Left lung (tissue), 10 donors: ENCODE data around the gene HSPBP1. TPM values are rescaled to one million over a fixed set of nuclear protein-coding genes. Genes with fewer than 3 reads are reported as not detected.

ENCODE experiments used
- ATAC-seq: fragments of 200-7000 bp; cut with Tn5 transposase; one replicate; pipeline ENCODE4 v1.9.1; 2020; ENCODE audit warnings: moderate library complexity
- DNase-seq, 4 donors: peaks; one replicate each; pipeline ENCODE4 v3.0.0-alpha.2; 2013 to 2020
- H3K27ac ChIP-seq, 2 donors: fragments of 200-600 bp; sonication (generic) in 1 of 2; one replicate each; pipeline versions ENCODE4 v1.5.0 to v1.8.0; 2020 to 2021
- H3K27me3 ChIP-seq, 2 donors: fragments of 200-600 bp; sonication (generic) in 1 of 2; one replicate each; pipeline versions ENCODE4 v1.5.0 to v1.8.0; 2020 to 2021
- H3K36me3 ChIP-seq, 2 donors: fragments of 200-600 bp; sonication (generic) in 1 of 2; one replicate each; pipeline versions ENCODE4 v1.5.0 to v1.8.0; 2020 to 2021
- H3K4me1 ChIP-seq, 2 donors: fragments of 200-600 bp; one replicate each; pipeline ENCODE4 v1.8.0; 2021
- H3K4me3 ChIP-seq, 2 donors: fragments of 200-600 bp; sonication (generic) in 1 of 2; one replicate each; pipeline versions ENCODE4 v1.5.0 to v1.8.0; 2020 to 2021; ENCODE audit warnings: mild to moderate bottlenecking in 1 of 2
- H3K9me3 ChIP-seq, 2 donors: fragments of 200-600 bp; sonication (generic) in 1 of 2; one replicate each; pipeline versions ENCODE4 v1.5.0 to v1.8.0; 2020 to 2021
- intact Hi-C, 2 donors: fragments of 100-400 bp; cut with DNase I; formaldehyde crosslinking; loops; one replicate each; pipeline versions ENCODE4 v1.11.2 to v1.14.2; 2022
- polyA plus RNA-seq, 6 donors: library from polyadenylated mRNA; unstranded; fragments of 120-200 nt; gene quantifications; one replicate each; pipeline ENCODE4 v1.2.1, GENCODE V29; 2013; ENCODE audit not compliant: insufficient read length in 6 of 6
- total RNA-seq, 2 donors: library from RNA; stranded (reverse); fragmentation: NEBNext Ultra II Directional; extraction: Animal tissue kit (Norgen Biotek cat#: 25700); gene quantifications; one replicate each; pipeline ENCODE4 v1.2.1, GENCODE V29; 2021
- TF ChIP-seq, protein P1 (sequence below), 2 donors: fragments of 200-600 bp; sonication (generic) in 1 of 2; IDR thresholded peaks; one replicate each; pipeline versions ENCODE4 v1.5.0 to v1.8.0; 2021; ENCODE audit warnings: antibody characterized with exemption in 2 of 2
- donor health status: DM: no; HTN: yes; CAD: no.
- donor health status: DM: no; HTN: no; CAD: no.

HSPBP1 gene
- total and polyA plus RNA-seq, 8 donors = 23.7 to 38.4 (median 29.7) TPM

DNA sequence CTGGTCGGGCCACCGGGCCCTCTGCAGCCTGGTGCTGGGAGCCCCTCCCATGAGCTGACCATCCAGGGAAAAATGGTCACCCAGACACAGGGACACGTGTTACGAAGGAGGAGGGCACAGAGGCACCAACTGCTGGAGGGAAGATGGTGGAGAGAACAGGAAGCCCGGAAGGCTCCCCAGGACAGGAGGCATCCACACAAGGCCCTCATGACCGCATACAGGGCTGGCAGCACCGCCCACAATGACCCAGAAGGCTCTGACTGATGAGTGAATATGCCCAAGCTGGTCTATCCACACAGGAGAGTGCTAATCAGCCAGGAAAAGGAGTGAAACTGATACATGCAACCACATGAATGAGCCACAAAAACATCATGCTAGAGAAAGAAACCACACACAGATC is 37.4 kb downstream of the HSPBP1 start:
- H3K36me3 ChIP-seq = peaks cover 0 to 99% of the 10 kb centered on the region in 2 donors

DNA sequence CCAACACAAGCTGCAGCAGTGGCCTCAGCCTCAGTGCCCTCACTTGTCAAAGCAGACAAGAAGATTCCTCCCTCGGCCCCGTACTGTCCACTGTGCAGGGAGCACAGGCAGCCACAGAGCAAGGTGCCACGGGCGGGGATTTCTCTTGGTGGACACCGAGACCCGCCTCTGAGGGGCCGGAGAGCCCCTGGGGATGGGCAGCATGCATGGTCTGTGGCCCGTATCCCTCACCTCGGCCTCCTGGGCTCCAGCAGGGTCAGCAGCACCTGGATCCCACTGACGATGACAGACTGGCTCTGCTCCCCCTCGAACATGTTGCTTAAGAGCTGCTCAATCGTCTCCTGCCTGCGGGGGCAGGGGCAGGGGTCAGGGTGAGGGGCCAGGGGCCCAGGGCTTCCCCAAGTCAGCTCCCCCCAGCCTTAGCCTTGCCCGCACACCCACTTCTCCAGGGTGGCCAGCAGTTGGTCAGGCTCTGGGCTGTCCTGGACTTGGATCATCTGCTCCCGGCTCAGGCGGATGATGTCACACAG is 37.9 kb downstream of the HSPBP1 start:
- peak in 1 of 4 donors; percentile 65 for DNase-seq
- peaks cover 0 to 100% of the 10 kb centered on the region in 2 donors for H3K36me3 ChIP-seq
- intact Hi-C loops = no loop called here
- TF ChIP-seq, protein P1, sequence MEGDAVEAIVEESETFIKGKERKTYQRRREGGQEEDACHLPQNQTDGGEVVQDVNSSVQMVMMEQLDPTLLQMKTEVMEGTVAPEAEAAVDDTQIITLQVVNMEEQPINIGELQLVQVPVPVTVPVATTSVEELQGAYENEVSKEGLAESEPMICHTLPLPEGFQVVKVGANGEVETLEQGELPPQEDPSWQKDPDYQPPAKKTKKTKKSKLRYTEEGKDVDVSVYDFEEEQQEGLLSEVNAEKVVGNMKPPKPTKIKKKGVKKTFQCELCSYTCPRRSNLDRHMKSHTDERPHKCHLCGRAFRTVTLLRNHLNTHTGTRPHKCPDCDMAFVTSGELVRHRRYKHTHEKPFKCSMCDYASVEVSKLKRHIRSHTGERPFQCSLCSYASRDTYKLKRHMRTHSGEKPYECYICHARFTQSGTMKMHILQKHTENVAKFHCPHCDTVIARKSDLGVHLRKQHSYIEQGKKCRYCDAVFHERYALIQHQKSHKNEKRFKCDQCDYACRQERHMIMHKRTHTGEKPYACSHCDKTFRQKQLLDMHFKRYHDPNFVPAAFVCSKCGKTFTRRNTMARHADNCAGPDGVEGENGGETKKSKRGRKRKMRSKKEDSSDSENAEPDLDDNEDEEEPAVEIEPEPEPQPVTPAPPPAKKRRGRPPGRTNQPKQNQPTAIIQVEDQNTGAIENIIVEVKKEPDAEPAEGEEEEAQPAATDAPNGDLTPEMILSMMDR (IDR thresholded peaks at IDR 0.05) = no peak
- no peaks in the 10 kb centered on the region for H3K4me1 ChIP-seq
- ATAC-seq = no peak
- H3K4me3 ChIP-seq = no peak overlapping the region
- H3K27ac ChIP-seq = no peak overlapping the region
- no peaks in the 10 kb centered on the region for H3K27me3 ChIP-seq
- H3K9me3 ChIP-seq = no peaks in the 10 kb centered on the region

More for the DNA sequence above, 37.4 kb downstream of the HSPBP1 start:
- H3K27me3 ChIP-seq = no peaks in the 10 kb centered on the region
- no peak overlapping the region for H3K27ac ChIP-seq
- H3K4me3 ChIP-seq = no peak overlapping the region
- intact Hi-C loops = no loop called here
- TF ChIP-seq, protein P1 (IDR thresholded peaks at IDR 0.05) = no peak
- ATAC-seq = no peak
- H3K4me1 ChIP-seq = no peaks in the 10 kb centered on the region
- no peak for DNase-seq
- H3K9me3 ChIP-seq = no peaks in the 10 kb centered on the region

DNA sequence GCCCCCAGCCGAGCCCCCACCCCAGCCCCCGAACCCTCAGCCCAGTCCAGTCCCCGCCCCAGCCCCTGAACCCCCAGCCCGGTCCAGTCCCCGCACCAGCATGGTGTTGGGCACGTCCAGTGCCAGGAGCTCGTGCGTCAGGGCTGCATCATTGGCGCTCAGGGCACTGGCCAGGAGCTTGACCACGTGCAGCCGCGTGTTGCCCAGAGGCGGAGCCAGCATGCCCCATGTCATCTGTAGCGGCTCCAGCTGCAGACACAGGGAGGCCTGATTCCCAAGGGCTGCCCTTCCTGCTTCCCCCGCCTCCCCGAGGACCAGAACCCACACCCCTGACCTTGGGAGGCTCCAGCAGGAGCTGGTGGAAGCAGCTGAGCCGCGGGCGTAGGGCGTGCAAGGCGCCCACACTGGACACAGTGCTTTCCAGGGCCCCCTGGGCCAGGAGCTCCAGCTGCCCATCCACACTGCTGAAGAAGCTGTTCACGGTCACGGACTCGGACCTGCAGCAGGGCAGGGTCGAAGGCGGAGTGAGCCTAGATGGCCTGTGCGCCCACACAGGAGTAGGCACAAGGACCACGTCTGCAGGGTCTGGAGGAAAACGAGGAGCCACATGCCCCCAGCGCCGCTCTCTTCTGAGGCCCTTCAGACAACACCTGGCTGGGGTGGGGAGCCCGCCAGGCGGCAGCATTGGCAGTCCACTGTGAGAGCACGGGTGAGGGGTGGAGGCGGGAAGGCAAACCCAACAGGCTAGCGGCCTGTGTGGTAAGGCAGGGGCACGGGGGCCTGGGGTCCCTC is 38.6 kb downstream of the HSPBP1 start:
- Histone ChIP-seq H3K9me3 (no peaks in the 10 kb centered on the region), H3K27me3 (no peaks in the 10 kb centered on the region), H3K4me1 (no peaks in the 10 kb centered on the region), H3K27ac (no peak overlapping the region), H3K36me3 (peaks cover 0 to 100% of the 10 kb centered on the region in 2 donors), H3K4me3 (no peak overlapping the region)
- TF ChIP-seq, protein P1 (IDR thresholded peaks at IDR 0.05) = no peak
- no peak for ATAC-seq
- peak in 1 of 4 donors; percentile 72 for DNase-seq
- intact Hi-C loops = no loop called here

DNA sequence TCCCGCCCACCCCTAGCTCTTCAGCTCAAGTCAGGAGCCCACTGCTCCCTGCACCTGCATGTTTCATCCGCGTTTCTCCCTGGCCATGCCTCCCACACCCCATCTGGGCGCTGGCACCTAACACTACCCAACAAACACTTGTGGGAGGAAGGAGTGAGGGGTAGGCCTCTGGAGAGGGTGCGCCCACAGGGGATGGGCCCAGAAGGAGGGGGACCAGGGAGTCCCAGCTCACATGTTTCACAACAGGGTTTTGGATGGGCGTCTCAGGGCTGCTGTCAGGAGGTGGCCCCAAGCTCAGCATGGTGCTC is 39.2 kb downstream of the HSPBP1 start:
- peaks cover 0 to 100% of the 10 kb centered on the region in 2 donors for H3K36me3 ChIP-seq

DNA sequence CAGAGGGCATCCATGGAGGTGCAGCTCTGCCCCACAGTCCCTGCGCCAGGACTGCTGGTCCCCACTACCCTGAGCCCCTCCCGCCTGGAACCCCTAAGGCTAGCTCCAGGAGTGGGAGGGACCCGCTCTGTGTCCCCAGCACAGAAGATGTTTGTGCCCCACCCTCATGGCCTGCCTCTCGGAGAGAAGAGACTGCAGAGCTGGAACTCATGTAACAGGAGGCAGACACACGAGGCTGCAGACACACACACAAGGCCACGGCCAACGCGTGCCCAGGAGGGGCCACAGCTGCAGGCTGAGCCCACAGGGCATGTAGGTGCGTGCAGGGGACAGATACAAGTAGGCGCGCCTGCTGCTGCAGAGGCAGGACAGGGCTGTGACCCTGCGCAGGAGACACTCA is 40.9 kb downstream of the HSPBP1 start:
- Histone ChIP-seq H3K4me3 (no peak overlapping the region), H3K27ac (no peak overlapping the region), H3K9me3 (no peaks in the 10 kb centered on the region), H3K36me3 (peaks cover 0 to 100% of the 10 kb centered on the region in 2 donors), H3K4me1 (no peaks in the 10 kb centered on the region), H3K27me3 (no peaks in the 10 kb centered on the region)
- ATAC-seq = no peak
- DNase-seq = peak in 1 of 4 donors; percentile 54
- TF ChIP-seq, protein P1 (IDR thresholded peaks at IDR 0.05) = no peak
- intact Hi-C loops = no loop called here

More for the DNA sequence above, 39.2 kb downstream of the HSPBP1 start:
- ATAC-seq = no peak
- DNase-seq = peak in 1 of 4 donors; percentile 46
- TF ChIP-seq, protein P1 (IDR thresholded peaks at IDR 0.05) = no peak
- no peaks in the 10 kb centered on the region for H3K4me1 ChIP-seq
- intact Hi-C loops = no loop called here
- no peak overlapping the region for H3K27ac ChIP-seq
- no peak overlapping the region for H3K4me3 ChIP-seq
- no peaks in the 10 kb centered on the region for H3K9me3 ChIP-seq
- no peaks in the 10 kb centered on the region for H3K27me3 ChIP-seq
